Fibroblast of skin of left quadriceps (primary cell): ENCODE measurements around the gene PRKCA.
"Not testable (repeated sequence)": the region's sequence is repeated elsewhere in the genome, so short reads cannot be mapped to it uniquely, and the experiment has no call there.

Source experiments
- DNase-seq, 2 experiments: peaks; one replicate each; pipeline ENCODE4 v3.0.0-alpha.2; 2013; ENCODE audit warnings: low read depth in 2 of 2

PRKCA gene

GRCh38 chr17:66441101-66441661, 138.8 kb downstream of the PRKCA start:
- DNase-seq = no peak

DNA sequence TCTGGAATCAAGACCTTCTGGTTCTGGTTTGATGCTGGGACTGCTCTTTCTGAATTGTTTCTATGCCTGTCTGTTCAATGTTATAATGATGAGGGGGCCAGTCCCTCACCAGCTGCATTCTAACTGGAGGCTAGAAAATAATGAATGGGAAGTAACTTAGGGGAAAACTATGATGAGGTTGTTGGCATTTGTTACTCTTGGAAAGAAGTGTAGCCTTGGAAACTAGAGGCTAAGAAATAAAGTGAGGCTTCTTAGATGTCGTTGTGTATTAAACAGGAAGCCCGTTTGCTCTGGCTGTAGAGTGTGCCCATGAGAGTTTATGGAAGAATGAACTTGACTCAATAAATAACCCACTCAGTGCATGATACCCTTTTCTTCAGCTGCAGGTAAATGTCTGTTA, 140.8 kb downstream of the PRKCA start:
- DNase-seq = no peak

- DNase-seq = no peak
These were observed 141.2 kb downstream of the PRKCA start for GRCh38 chr17:66443606-66444005.

DNA sequence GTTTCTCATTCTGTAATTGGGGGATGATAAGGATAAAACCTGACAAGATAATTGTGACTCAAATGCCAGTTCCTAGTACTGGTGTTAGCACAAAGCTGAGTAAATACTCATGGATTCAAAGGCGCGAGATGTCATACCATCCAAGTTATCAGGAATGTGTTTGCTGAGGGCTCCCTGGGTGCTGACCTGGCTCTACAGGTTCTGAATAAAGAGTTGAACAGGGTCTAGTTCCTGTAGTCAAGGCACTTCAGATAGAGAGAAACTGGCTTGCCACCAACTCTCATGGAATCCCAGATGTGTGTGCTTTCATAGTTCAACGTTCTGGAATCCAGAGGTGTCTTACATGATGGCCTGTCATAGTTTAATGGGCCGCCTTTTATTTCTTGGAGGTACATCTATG, 141.6 kb downstream of the PRKCA start:
- DNase-seq = no peak

DNA sequence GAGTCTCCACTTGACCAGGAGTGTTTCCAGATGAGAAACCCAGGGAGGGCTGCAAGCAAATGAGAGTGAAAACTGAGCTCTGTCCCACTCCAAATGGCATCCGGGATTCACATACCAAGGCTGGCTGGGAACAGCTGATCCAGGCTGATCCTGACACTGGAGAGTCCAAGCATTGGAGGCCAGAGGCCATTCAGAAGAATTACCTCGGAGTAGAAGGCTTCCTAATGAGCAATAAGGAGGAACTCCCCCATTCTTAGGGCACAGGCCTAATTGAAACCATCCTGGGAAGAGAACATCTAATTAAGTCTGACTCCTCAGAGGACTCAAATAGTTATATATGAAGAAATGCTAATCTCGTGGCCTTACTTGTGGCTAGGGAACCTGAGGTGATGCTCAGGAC, 142.8 kb downstream of the PRKCA start:
- peak in 1 of 2 experiments; percentile 47 for DNase-seq

GRCh38 chr17:66446419-66446818, 144.0 kb downstream of the PRKCA start:
- no peak for DNase-seq

DNA sequence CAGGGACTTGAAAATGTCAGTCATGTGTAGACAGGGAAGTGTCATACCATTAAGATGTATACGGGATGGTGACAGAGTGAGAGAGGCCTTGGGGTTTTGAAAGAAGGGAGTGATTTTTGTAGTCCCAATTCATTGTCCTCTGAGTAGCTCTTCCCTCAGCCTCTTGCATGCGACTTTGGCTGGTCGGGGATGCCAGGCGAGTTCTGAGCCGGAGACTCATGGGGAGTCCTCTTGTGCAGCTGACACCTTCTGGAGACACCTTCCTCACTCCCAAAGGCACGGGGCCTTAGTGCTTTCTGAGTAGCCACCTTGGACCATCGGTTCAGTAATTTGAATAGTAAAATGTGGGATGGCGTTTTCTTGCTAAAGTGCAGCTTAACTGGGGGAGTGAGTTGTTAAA, 144.7 kb downstream of the PRKCA start:
- DNase-seq = no peak

DNA sequence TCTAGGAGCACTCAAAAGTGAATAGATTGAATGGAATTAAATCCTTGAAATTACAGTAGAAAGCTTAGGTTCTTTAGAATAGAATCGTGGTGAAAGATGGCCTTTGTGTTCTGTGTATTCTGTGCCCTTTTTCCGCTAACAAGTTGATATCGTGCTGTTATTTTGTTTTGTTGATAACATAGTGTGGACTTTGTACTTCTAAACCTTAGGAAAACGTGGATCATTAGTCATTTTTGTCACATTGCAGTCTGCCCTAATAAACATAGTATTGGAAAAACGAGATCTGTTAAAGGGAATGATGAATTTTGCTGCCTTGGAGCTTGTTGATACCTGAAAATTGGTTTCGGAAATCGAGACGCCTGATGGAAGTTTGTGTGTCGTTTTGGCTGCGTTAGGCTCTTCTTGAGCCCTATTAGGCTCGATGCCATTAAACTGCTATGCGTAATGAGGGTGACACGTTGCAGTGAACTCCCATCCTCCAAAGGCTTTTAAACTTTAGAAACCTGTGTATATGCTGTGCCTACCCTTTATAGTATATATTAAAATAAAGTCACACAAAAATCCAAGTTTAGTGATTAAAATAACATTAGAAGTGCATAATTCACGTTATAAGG, 145.7 kb downstream of the PRKCA start:
- DNase-seq = no peak

GRCh38 chr17:66449418-66449977, 147.1 kb downstream of the PRKCA start:
- DNase-seq = no peak

GRCh38 chr17:66450008-66450851, 147.8 kb downstream of the PRKCA start:
- no peak for DNase-seq

- DNase-seq = no peak
These were observed 148.4 kb downstream of the PRKCA start for GRCh38 chr17:66450852-66451158.

DNA sequence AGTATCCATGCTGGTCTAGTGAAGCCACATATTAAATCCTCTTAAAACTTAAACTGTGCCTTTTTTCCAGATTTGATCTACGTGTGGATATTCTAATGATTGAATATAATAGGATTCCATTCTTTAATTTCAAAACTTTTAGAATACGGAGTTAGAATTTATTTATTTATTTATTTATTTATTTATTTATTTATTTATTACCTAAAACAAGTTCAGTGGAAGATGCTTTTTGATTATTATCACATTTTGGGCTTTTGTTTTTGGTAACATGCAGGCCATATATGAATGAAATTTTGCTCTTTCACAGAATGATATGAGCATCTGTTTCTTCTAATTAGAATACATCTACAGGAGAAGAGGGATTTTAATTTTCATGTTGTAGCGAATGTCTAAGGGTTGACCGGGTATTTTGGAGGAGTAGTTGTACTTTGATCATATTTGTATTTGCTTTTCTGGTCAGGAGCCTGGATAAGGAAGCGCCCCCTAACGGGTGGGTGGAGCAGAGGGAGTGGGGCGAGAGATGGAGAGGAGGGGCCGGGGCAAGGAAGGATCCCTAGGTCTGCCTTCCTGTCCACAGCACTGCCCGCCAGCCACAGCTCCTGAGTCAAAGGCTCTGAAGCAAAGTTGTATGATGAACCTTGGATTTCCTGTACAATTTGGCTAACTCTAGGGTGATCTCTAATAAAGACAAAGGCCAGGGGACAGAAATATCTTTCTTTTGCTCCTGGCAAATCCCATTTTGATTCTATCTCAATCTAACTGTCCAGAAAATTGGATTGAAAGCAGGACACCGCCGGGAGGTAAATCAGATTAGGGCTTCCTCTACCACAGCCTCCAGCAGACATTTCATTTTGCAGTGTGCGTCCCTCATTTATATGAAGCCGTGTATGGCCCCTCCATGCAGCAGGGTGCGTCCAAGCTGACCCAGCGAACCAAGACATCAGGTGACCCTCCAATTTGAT, 149.1 kb downstream of the PRKCA start:
- no peak for DNase-seq

- DNase-seq = no peak
These were observed 152.6 kb downstream of the PRKCA start for GRCh38 chr17:66455060-66455459.

GRCh38 chr17:66457499-66457898, 155.1 kb downstream of the PRKCA start:
- not testable (repeated sequence) for DNase-seq

DNA sequence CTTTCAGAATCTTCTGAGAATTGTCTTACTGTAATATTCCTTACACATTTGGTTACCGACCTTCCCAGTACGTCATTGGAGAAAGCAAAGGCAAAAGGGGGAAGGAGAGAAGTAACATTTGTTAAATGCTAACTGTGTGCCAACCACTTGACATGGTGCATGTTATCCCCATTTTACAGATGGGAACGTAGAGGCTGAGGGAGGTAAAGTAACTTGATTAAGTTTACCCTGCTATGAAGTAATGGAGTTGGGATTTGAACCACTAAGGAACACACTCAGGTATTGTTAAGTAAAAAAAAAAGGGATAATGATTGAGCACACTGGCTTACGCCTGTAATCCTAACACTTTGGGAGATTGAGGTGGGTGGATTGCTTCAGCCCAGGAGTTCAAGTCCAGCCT, 156.4 kb downstream of the PRKCA start:
- no peak for DNase-seq

- DNase-seq = peak; percentile 92 to 93
These were observed 157.4 kb downstream of the PRKCA start for GRCh38 chr17:66459811-66460270.

- no peak for DNase-seq
These were observed 158.1 kb downstream of the PRKCA start for GRCh38 chr17:66460558-66460957.

- DNase-seq = no peak
These were observed 159.1 kb downstream of the PRKCA start for GRCh38 chr17:66461343-66461995.

GRCh38 chr17:66462010-66462409, 159.6 kb downstream of the PRKCA start:
- no peak for DNase-seq

DNA sequence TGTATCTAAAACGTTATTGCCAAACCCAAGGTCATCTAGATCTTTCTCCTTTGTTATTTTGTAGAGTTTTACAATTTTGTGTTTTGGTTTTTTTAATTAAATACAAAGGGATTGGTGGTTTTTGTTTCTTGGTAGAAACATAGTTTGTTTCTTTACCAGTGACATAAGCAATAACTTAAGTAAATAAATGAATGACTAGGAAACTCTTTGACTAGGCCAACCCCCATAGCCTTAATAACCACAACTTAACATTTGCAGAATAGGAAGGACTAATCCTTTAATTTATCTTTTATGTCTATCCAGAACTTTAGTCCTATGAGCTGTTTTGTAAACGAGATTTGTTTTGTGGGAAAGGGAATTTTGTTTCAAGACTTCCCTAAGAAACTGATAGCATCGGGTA, 162.5 kb downstream of the PRKCA start:
- no peak for DNase-seq

- no peak for DNase-seq
These were observed 163.3 kb downstream of the PRKCA start for GRCh38 chr17:66465701-66466100.
